Measurements from ENCODE around the gene RAB6B.

The RAB6B gene

GRCh38 chr3:133894353-133895207 lies 1.1 kb downstream of the RAB6B start:
- no peak for DNase-seq

GRCh38 chr3:133893683-133894352 lies 1.9 kb downstream of the RAB6B start:
- no peak for DNase-seq

- no peak for DNase-seq
Measured at GRCh38 chr3:133892541-133893231, 3.0 kb downstream of the RAB6B start.

- no peak for DNase-seq
Measured at GRCh38 chr3:133891662-133892378, 3.9 kb downstream of the RAB6B start.

GRCh38 chr3:133890972-133891644 lies 4.6 kb downstream of the RAB6B start:
- no peak for DNase-seq

GRCh38 chr3:133890037-133890436 lies 5.6 kb downstream of the RAB6B start:
- no peak for DNase-seq

GRCh38 chr3:133888726-133889340 lies 6.8 kb downstream of the RAB6B start:
- no peak for DNase-seq

- DNase-seq: no peak
Measured at GRCh38 chr3:133887803-133888703, 7.6 kb downstream of the RAB6B start.

- no peak for DNase-seq
Measured at GRCh38 chr3:133887074-133887802, 8.4 kb downstream of the RAB6B start.

GRCh38 chr3:133886031-133886722 lies 9.5 kb downstream of the RAB6B start:
- no peak for DNase-seq

GRCh38 chr3:133884887-133885711 lies 10.6 kb downstream of the RAB6B start:
- no peak for DNase-seq

GRCh38 chr3:133884054-133884886 lies 11.4 kb downstream of the RAB6B start:
- no peak for DNase-seq

- DNase-seq: no peak
Measured at GRCh38 chr3:133883641-133884040, 12.0 kb downstream of the RAB6B start.

GRCh38 chr3:133882986-133883586 lies 12.6 kb downstream of the RAB6B start:
- DNase-seq: peak in 1 of 2 donors; percentile 6

- peak in 1 of 2 donors; percentile 14 for DNase-seq
Measured at GRCh38 chr3:133881939-133882825, 13.5 kb downstream of the RAB6B start.

GRCh38 chr3:133881492-133881891 lies 14.2 kb downstream of the RAB6B start:
- DNase-seq: no peak

Measured in stimulated activated CD4-positive, alpha-beta T cell treated with anti-CD3 and anti-CD28 coated beads, Interleukin-2, amount 100 ng/mL, for 24 hours (primary cell).